IMR-90 (cell line): ENCODE measurements around the gene SGSH. TPM values are rescaled to one million over a fixed set of nuclear protein-coding genes. Genes with fewer than 3 reads are reported as not detected.

Experiments used
- ATAC-seq: fragments of 200-7000 bp; cut with Tn5 transposase; 2 replicates; pipeline ENCODE4 v1.9.1; 2020; ENCODE audit warnings: low read depth, mild to moderate bottlenecking, moderate library complexity
- BruUV-seq: library from RNA; stranded (reverse); fragments of 400-500 nt; replicated peaks from 2 replicates; lab custom pipeline; 2021; lab: Mats Ljungman, UMichigan
- CTCF ChIA-PET: fragments of 300-600 bp; formaldehyde crosslinking; extraction: SDS; loops from one replicate; lab custom pipeline; 2021; ENCODE audit warnings: antibody characterized with exemption; lab: Yijun Ruan, JAX
- POLR2A ChIA-PET: fragments of 300-600 bp; sonication (Branson Sonifier 250); formaldehyde crosslinking; loops from one replicate; lab custom pipeline; 2022; ENCODE audit warnings: antibody characterized with exemption; ENCODE audit not compliant: unreplicated experiment; lab: Charles Lee
- DNase-seq: peaks from one replicate; pipeline ENCODE4 v3.0.0; 2013
- H2AFZ ChIP-seq: replicated peaks from 2 replicates; pipeline ENCODE3; 2013; ENCODE audit warnings: low read length, mild to moderate bottlenecking; ENCODE audit not compliant: poor library complexity
- H2AK5ac ChIP-seq: 2 replicates; pipeline ENCODE4 v1.6.1; 2013; ENCODE audit warnings: low read depth, low read length, inconsistent platforms
- H2AK9ac ChIP-seq: replicated peaks from 2 replicates; pipeline ENCODE3; 2013; ENCODE audit warnings: mild to moderate bottlenecking, low read depth, low read length, moderate library complexity; ENCODE audit not compliant: poor library complexity
- H2BK120ac ChIP-seq: 2 replicates; pipeline ENCODE4 v1.6.1; 2013; ENCODE audit warnings: low read depth, low read length, inconsistent platforms
- H2BK15ac ChIP-seq: 3 replicates; pipeline ENCODE4 v1.6.1; 2013; ENCODE audit warnings: low read depth, low read length, inconsistent platforms
- H2BK20ac ChIP-seq: 2 replicates; pipeline ENCODE4 v1.6.1; 2013; ENCODE audit warnings: low read depth, mild to moderate bottlenecking, inconsistent platforms, low read length, moderate library complexity
- H2BK5ac ChIP-seq: 2 replicates; pipeline ENCODE4 v1.6.1; 2013; ENCODE audit warnings: mild to moderate bottlenecking, low read depth, low read length, inconsistent platforms; ENCODE audit not compliant: poor library complexity, severe bottlenecking
- H3K14ac ChIP-seq: replicated peaks from 2 replicates; pipeline ENCODE4 v1.6.1; 2013; ENCODE audit warnings: low read depth, low read length, inconsistent platforms
- H3K18ac ChIP-seq: 2 replicates; pipeline ENCODE4 v1.6.1; 2013; ENCODE audit warnings: low read depth, low read length, control low read depth
- H3K23ac ChIP-seq: 2 replicates; pipeline ENCODE4 v1.6.1; 2013; ENCODE audit warnings: low read depth, low read length, inconsistent platforms
- H3K27ac ChIP-seq: 2 replicates; pipeline ENCODE4 v1.5.1; 2013; ENCODE audit warnings: mild to moderate bottlenecking, control low read depth, low read length; ENCODE audit not compliant: insufficient read depth
- H3K27me3 ChIP-seq: 2 replicates; pipeline ENCODE4 v1.6.1; 2013; ENCODE audit warnings: low read length; ENCODE audit not compliant: control insufficient read depth, insufficient read depth
- H3K36me3 ChIP-seq: 2 replicates; pipeline ENCODE4 v1.6.1; 2013; ENCODE audit warnings: low read length, mixed read lengths; ENCODE audit not compliant: control insufficient read depth, insufficient read depth
- H3K4ac ChIP-seq: 2 replicates; pipeline ENCODE4 v1.6.1; 2013; ENCODE audit warnings: low read depth, low read length, inconsistent platforms
- H3K4me1 ChIP-seq: 2 replicates; pipeline ENCODE4 v1.6.1; 2013; ENCODE audit warnings: low read length, mixed read lengths; ENCODE audit not compliant: control insufficient read depth, insufficient read depth
- H3K4me2 ChIP-seq: 2 replicates; pipeline ENCODE4 v1.6.1; 2013; ENCODE audit warnings: low read depth, mild to moderate bottlenecking, control low read depth, low read length, moderate library complexity
- H3K4me3 ChIP-seq: 2 replicates; pipeline ENCODE4 v1.5.1; 2013; ENCODE audit warnings: low read depth, mild to moderate bottlenecking, control low read depth, low read length, moderate library complexity; ENCODE audit not compliant: insufficient read depth
- H3K56ac ChIP-seq: 2 replicates; pipeline ENCODE4 v1.6.1; 2013; ENCODE audit warnings: low read length, inconsistent platforms; ENCODE audit not compliant: insufficient read depth; ENCODE audit errors: extremely low read depth
- H3K79me1 ChIP-seq, 2 experiments: 2 replicates each; pipeline ENCODE4 v1.6.1; 2013; ENCODE audit warnings: low read length in 2 of 2, inconsistent platforms in 1 of 2, low read depth in 1 of 2
- H3K9ac ChIP-seq: 2 replicates; pipeline ENCODE4 v1.6.1; 2013; ENCODE audit warnings: low read depth, low read length, control low read depth
- H3K9me1 ChIP-seq: 2 replicates; pipeline ENCODE4 v1.6.1; 2013; ENCODE audit warnings: low read length, inconsistent platforms; ENCODE audit not compliant: insufficient read depth
- H3K9me3 ChIP-seq: 2 replicates; pipeline ENCODE4 v1.6.1; 2013; ENCODE audit warnings: low read length; ENCODE audit not compliant: control insufficient read depth, insufficient read depth
- H4K20me1 ChIP-seq: 2 replicates; pipeline ENCODE4 v1.6.1; 2013; ENCODE audit warnings: low read length, inconsistent platforms; ENCODE audit not compliant: insufficient read depth
- H4K5ac ChIP-seq: 2 replicates; pipeline ENCODE4 v1.6.1; 2013; ENCODE audit warnings: mild to moderate bottlenecking, low read depth, low read length, control low read depth
- H4K8ac ChIP-seq, 2 experiments: 2 replicates each; pipeline ENCODE4 v1.6.1; 2013; ENCODE audit warnings: low read depth in 2 of 2, low read length in 2 of 2, control low read depth in 1 of 2, inconsistent platforms in 1 of 2
- H4K91ac ChIP-seq: 2 replicates; pipeline ENCODE4 v1.6.1; 2013; ENCODE audit warnings: low read depth, low read length, inconsistent platforms; ENCODE audit not compliant: insufficient read depth
- CHD1 ChIP-seq: IDR thresholded peaks from 2 replicates; pipeline ENCODE4 v1.6.1; 2012; ENCODE audit warnings: low read depth, low read length, improper control_type of control experiment
- MAFK ChIP-seq: IDR thresholded peaks from 2 replicates; pipeline ENCODE4 v1.6.1; 2012; ENCODE audit warnings: low read depth, low read length, improper control_type of control experiment
- NFE2L2 ChIP-seq: fragments of 150-350 bp; IDR thresholded peaks from 2 replicates; pipeline ENCODE4 v1.6.1; 2016; ENCODE audit warnings: low read depth, mild to moderate bottlenecking, low read length
- POLR2A ChIP-seq: IDR thresholded peaks from 2 replicates; pipeline ENCODE4 v1.6.1; 2012; ENCODE audit warnings: mild to moderate bottlenecking, low read depth, low read length
- WGBS, 2 experiments: methylation state at CpG; one replicate each; pipeline versions ENCODE4 v1.1.5 to v1.1.7; 2013; ENCODE audit warnings: missing lambda C conversion rate in 2 of 2; ENCODE audit not compliant: insufficient read length in 1 of 2; ENCODE audit errors: extremely low coverage in 2 of 2; 5-methylcytosine and 5-hydroxymethylcytosine counted together
- dilution Hi-C: fragments of 300-500 bp; cut with HindIII; formaldehyde crosslinking; loops from one replicate; pipeline ENCODE4 v1.14.3; 2018; ENCODE audit warnings: low sequenced_read_pairs; ENCODE audit not compliant: unreplicated experiment
- in situ Hi-C: fragments of 300-500 bp; cut with MboI; formaldehyde crosslinking; loops from 3 replicates; pipeline ENCODE4 v1.14.3; 2019; ENCODE audit warnings: low sequenced_read_pairs, inconsistent platforms, mixed read lengths
- intact Hi-C: fragments of 100-400 bp; cut with micrococcal nuclease; formaldehyde crosslinking; loops from 2 replicates; pipeline ENCODE4 v1.10.0; 2022
- polyA plus RNA-seq, 3 experiments: library from polyadenylated mRNA; depleted of rRNA; stranded (reverse); fragments of >200 nt; gene quantifications; 2 replicates each; pipeline ENCODE4 v1.2.3, GENCODE V29; 2012; ENCODE audit warnings: low replicate concordance in 1 of 3
- total RNA-seq: library from RNA; depleted of rRNA; stranded (reverse); fragments of >200 nt; gene quantifications from 2 replicates; pipeline ENCODE4 v1.2.3, GENCODE V29; 2012

Gene SGSH
- total and polyA plus RNA-seq, 2 of the 4 experiments (the other 2 are of a cell fraction): 3.0 to 41.5 TPM

DNA sequence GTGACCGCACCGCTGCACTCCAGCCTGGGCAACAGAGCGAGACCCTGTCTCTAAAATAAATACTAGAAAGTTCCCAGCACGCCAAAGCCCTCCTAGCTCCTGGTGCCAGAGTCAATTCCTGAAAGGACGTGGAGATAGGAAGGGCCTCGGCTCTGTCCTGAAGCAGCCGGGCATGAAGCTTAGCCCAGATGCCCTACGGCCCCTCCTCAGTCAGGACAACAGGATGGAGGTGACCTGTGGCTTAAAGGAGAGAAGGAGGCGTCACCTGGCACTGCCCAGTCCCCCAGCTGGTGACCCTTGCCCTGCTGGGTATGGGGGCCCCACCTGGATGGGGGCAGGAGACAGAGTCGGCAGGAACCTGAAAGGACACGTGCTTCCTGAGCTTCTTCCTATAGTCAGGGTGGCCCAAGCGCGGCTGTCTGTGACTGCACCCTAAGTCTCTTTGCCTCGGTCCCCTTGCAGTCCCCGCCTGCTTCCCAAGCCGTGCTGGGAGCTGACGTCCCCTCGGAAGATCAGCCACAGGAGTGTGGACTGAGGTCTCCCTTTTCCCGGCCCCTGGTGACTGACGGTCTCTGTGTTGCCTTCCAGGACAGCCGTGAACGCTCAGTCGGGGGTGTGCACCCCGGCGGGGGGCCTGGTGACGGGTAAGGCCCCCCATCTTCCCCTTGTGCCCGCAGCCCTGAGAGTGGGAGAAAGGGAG, 25.6 kb upstream of the SGSH start:
- no peak for TF ChIP-seq CHD1
- no peak for TF ChIP-seq MAFK
- TF ChIP-seq NFE2L2: no peak
- no peak for TF ChIP-seq POLR2A
- Histone ChIP-seq H3K36me3 (peaks cover 56% of the 10 kb centered on the region), H3K4me3 (no peak overlapping the region), H2BK5ac (no peak overlapping the region), H4K5ac (no peak overlapping the region), H2BK120ac (no peak overlapping the region), H3K9me1 (0 out of 2 replicates have a peak, but pooled peaks cover 2% of the 10 kb centered on the region), H3K79me1 (no peaks in the 10 kb centered on the region), H4K91ac (no peak overlapping the region), H3K4ac (no peak overlapping the region), H2AK9ac (no peak overlapping the region), H4K8ac (no peak overlapping the region), H3K56ac (no peak overlapping the region), H4K20me1 (no peaks in the 10 kb centered on the region), H3K18ac (no peak overlapping the region), H2BK15ac (no peak overlapping the region), H3K9ac (no peak overlapping the region), H3K27ac (no peak overlapping the region), H3K9me3 (no peaks in the 10 kb centered on the region), H3K23ac (no peak overlapping the region), H2AFZ (no peak overlapping the region), H3K27me3 (no peaks in the 10 kb centered on the region), H3K14ac (no peak overlapping the region), H2AK5ac (no peak overlapping the region), H3K4me1 (no peaks in the 10 kb centered on the region), H2BK20ac (no peak overlapping the region), H3K4me2 (no peak overlapping the region)
- no peak for ATAC-seq
- intact Hi-C loops (no loop called here), in situ Hi-C loops (no loop called here), dilution Hi-C loops (no loop called here)
- no TSS peak for BruUV-seq
- CTCF ChIA-PET: no interaction called here
- no peak for DNase-seq
- WGBS, 2 experiments: 97% methylated on average over 6 of the region's 27 CpGs; no CpG with 5 or more reads in 1 of the 2 experiments
- POLR2A ChIA-PET: no interaction called here
